Caco-2 (cell line): ENCODE results near the gene DENND4B. TPM values are rescaled to one million over a fixed set of nuclear protein-coding genes. Genes with fewer than 3 reads are reported as not detected.

ENCODE experiments used
- BruUV-seq: library from RNA; stranded (reverse); fragments of 400-500 nt; replicated peaks from 2 replicates; lab custom pipeline; 2021; lab: Mats Ljungman, UMichigan
- CTCF ChIA-PET: fragments of 300-600 bp; sonication (Branson Sonifier 250); formaldehyde crosslinking; loops from one replicate; lab custom pipeline; 2022; ENCODE audit warnings: antibody characterized with exemption; lab: Charles Lee
- POLR2A ChIA-PET: fragments of 300-600 bp; sonication (Branson Sonifier 250); formaldehyde crosslinking; loops from one replicate; lab custom pipeline; 2022; ENCODE audit warnings: antibody characterized with exemption; lab: Charles Lee
- DNase-seq, 2 experiments: peaks; one replicate each; pipeline versions ENCODE4 v3.0.0 to v3.0.0-alpha.2; 2020 to 2022
- H3K27me3 ChIP-seq: replicated peaks from 2 replicates; pipeline ENCODE4 v1.6.0; 2011; ENCODE audit warnings: low read length; ENCODE audit not compliant: control insufficient read depth, insufficient read depth
- H3K36me3 ChIP-seq: 2 replicates; pipeline ENCODE4 v1.5.1; 2011; ENCODE audit warnings: low read length; ENCODE audit not compliant: control insufficient read depth, insufficient read depth
- H3K4me1 ChIP-seq: fragments of 250-450 bp; sonication (Bioruptor Pico); 2 replicates; pipeline ENCODE4 v1.5.1; 2020; ENCODE audit warnings: mild to moderate bottlenecking
- H3K4me3 ChIP-seq: 2 replicates; pipeline ENCODE4 v1.5.1; 2011; ENCODE audit warnings: low read depth, mild to moderate bottlenecking, control low read depth, low read length
- H3K9me3 ChIP-seq: fragments of 250-450 bp; sonication (Bioruptor Pico); 2 replicates; pipeline ENCODE4 v1.5.1; 2020; ENCODE audit warnings: mild to moderate bottlenecking, moderate library complexity
- H3K27ac Mint-ChIP-seq: one replicate; pipeline ENCODE4 v1.8.0; 2022; ENCODE audit warnings: mixed read lengths; ENCODE audit not compliant: unreplicated experiment
- H3K27me3 Mint-ChIP-seq: one replicate; pipeline ENCODE4 v1.8.0; 2022; ENCODE audit warnings: mixed read lengths; ENCODE audit not compliant: insufficient read depth, unreplicated experiment
- H3K36me3 Mint-ChIP-seq: one replicate; pipeline ENCODE4 v1.8.0; 2022; ENCODE audit warnings: mild to moderate bottlenecking, mixed read lengths; ENCODE audit not compliant: insufficient read depth, unreplicated experiment
- H3K4me1 Mint-ChIP-seq: one replicate; pipeline ENCODE4 v1.8.0; 2022; ENCODE audit warnings: low read depth, mixed read lengths; ENCODE audit not compliant: unreplicated experiment
- H3K4me3 Mint-ChIP-seq: one replicate; pipeline ENCODE4 v1.8.0; 2022; ENCODE audit warnings: mild to moderate bottlenecking, moderate library complexity, mixed read lengths; ENCODE audit not compliant: unreplicated experiment
- H3K9me3 Mint-ChIP-seq: one replicate; pipeline ENCODE4 v1.8.0; 2022; ENCODE audit warnings: mixed read lengths; ENCODE audit not compliant: unreplicated experiment
- intact Hi-C: fragments of 100-400 bp; cut with micrococcal nuclease; formaldehyde crosslinking; loops from one replicate; pipeline ENCODE4 v1.10.0; 2022; ENCODE audit not compliant: unreplicated experiment
- total RNA-seq: library from RNA; stranded (reverse); gene quantifications from 2 replicates; pipeline ENCODE4 v1.2.3, GENCODE V29; 2022
- TF ChIP-seq, protein P1 (sequence below), 2 experiments: fragments of 200-600 bp in 1 of 2; IDR thresholded peaks; 1 replicate in 1 of 2; 2 replicates in 1 of 2; pipeline versions ENCODE4 v1.5.1 to v1.8.0; 2011 to 2022; ENCODE audit warnings: antibody characterized with exemption in 1 of 2, control low read depth in 1 of 2, inconsistent platforms in 1 of 2, low read depth in 1 of 2, low read length in 1 of 2, mild to moderate bottlenecking in 1 of 2, moderate library complexity in 1 of 2; ENCODE audit not compliant: insufficient read depth in 1 of 2, severe bottlenecking in 1 of 2, unreplicated experiment in 1 of 2

The DENND4B gene
- total RNA-seq, 1 experiment from 2014 or later, result 79.0 TPM

DNA sequence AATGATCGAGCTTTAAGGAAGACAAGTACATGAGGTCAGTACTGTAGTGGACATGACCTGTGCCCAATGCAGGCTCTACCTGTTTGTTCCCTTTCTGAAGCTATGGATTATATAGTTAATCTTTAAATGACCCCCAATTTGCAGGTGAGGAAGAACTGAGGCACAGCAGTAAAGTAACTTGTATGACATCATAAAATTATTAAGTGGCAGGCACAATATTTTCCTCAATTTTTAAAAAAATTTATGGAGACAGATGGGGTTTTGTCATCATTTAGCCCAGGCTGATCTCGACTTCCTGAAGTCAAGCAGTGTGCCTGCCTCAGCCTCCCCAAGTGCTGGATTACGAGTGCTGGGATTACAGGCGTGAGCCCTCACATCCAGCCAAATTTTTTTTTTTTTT lies 20.1 kb downstream of the DENND4B start:
- intact Hi-C loops, result no loop called here
- Mint-ChIP-seq H3K27me3 (no peaks in the 10 kb centered on the region), H3K36me3 (peaks cover 13% of the 10 kb centered on the region), H3K4me3 (no peak overlapping the region), H3K4me1 (peaks cover 4% of the 10 kb centered on the region), H3K9me3 (no peaks in the 10 kb centered on the region), H3K27ac (no peak overlapping the region)
- no TSS peak for BruUV-seq
- ChIA-PET POLR2A (no interaction called here), CTCF (no interaction called here)
- Histone ChIP-seq H3K9me3 (no peaks in the 10 kb centered on the region), H3K4me1 (peaks cover 6% of the 10 kb centered on the region), H3K36me3 (no peaks in the 10 kb centered on the region; the same call in 1 of the 2 replicates), H3K27me3 (no peaks in the 10 kb centered on the region), H3K4me3 (no peak overlapping the region)
- no peak for DNase-seq
- TF ChIP-seq, protein P1, sequence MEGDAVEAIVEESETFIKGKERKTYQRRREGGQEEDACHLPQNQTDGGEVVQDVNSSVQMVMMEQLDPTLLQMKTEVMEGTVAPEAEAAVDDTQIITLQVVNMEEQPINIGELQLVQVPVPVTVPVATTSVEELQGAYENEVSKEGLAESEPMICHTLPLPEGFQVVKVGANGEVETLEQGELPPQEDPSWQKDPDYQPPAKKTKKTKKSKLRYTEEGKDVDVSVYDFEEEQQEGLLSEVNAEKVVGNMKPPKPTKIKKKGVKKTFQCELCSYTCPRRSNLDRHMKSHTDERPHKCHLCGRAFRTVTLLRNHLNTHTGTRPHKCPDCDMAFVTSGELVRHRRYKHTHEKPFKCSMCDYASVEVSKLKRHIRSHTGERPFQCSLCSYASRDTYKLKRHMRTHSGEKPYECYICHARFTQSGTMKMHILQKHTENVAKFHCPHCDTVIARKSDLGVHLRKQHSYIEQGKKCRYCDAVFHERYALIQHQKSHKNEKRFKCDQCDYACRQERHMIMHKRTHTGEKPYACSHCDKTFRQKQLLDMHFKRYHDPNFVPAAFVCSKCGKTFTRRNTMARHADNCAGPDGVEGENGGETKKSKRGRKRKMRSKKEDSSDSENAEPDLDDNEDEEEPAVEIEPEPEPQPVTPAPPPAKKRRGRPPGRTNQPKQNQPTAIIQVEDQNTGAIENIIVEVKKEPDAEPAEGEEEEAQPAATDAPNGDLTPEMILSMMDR (IDR thresholded peaks at IDR 0.05; ENCODE audit: insufficient read depth in 1 of 2, low read depth in 1 of 2, low read length in 1 of 2, severe bottlenecking in 1 of 2, unreplicated experiment in 1 of 2), result no peak

DNA sequence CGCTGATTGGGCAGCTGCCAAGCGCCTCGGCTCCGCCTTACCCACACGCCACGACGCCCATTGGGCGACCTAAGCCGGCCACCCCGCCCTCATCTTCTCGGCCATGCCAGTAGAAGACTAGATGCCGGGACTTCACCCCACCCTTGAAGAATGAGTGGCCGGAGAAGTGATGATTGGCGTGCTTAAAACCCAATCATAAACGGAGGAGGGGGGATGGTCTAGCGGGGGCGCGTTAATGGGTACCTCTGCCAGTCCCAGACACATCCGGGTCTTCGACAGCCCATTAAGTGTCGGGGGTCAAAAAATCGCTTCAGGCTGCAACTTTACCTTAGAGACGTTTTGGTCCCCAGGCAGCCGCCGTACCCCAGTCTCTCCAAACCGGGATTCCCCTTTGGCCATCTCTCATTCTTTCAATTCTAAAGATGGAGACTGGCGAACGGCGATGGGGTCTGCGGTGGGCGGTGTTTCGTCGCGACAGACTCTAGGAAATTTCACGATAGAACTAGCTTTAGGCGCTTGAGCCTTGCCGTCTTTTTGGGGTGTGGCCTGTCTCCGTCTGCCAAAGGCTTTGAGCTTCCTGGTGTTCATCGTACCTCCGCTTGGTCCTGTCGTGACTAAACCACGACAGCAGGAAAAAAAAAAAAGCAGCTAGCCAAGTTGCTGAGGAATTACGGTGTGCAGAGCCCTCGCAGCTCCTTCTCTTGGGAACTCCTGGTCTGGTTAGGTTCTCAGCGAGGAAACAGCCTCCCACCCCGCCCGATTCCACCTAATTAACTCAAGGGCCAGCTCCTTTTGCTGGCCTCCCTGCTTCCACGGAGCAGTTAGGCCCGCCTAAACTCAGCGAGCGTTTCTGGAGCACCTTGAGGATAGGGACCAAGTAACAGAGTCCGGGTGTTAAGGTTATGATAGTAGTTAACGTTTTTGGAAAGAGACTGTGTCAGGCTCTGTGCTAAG lies 23.3 kb downstream of the DENND4B start, which contains the start of gene GATAD2B:
Gene GATAD2B, minus strand, starts transcription at position 1 of the 954 bp plus-strand sequence. CDS start 94,625 bp downstream, outside the sequence.
- POLR2A ChIA-PET, result interaction anchor here (0.6 to 2.2 kb wide), 10 partner anchors 18 to 1728 kb away, joined by 3 to 20 read pairs (median 4); partner anchors contain the start of genes CREB3L4, CRTC2, DENND4B and RPS27
- H3K4me3 Mint-ChIP-seq, result peak within 1 kb of the TSS; percentile 71
- peak within 1 kb of the TSS; percentile 86 for H3K27ac Mint-ChIP-seq
- no peaks in the 10 kb centered on the region for H3K27me3 Mint-ChIP-seq
- peak within 1 kb of the TSS; percentile 65 for H3K4me3 ChIP-seq
- peaks cover 15% of the 10 kb centered on the region for H3K4me1 Mint-ChIP-seq
- no peaks in the 10 kb centered on the region for H3K27me3 ChIP-seq
- TF ChIP-seq, protein P1 (IDR thresholded peaks at IDR 0.05; ENCODE audit: insufficient read depth in 1 of 2, low read depth in 1 of 2, low read length in 1 of 2, severe bottlenecking in 1 of 2, unreplicated experiment in 1 of 2), result no peak
- no peaks in the 10 kb centered on the region for H3K9me3 ChIP-seq
- H3K36me3 ChIP-seq, result no peaks in the 10 kb centered on the region
- H3K4me1 ChIP-seq, result peaks cover 16% of the 10 kb centered on the region
- CTCF ChIA-PET, result interaction anchor here (0.6 to 2.8 kb wide), 10 partner anchors 9 to 412 kb away, joined by 3 to 24 read pairs (median 4); partner anchors contain the start of genes DENND4B, JTB and RAB13
- peak; percentile 99 to 100 for DNase-seq
- H3K9me3 Mint-ChIP-seq, result no peaks in the 10 kb centered on the region
- intact Hi-C loops, result loop anchor here (2.0 to 5.0 kb wide), 5 partner anchors 24 to 246 kb away; partner anchors contain the start of genes DENND4B, NPR1 and SLC39A1
- peaks cover 13% of the 10 kb centered on the region for H3K36me3 Mint-ChIP-seq
- BruUV-seq, result TSS peak; percentile 93
